Measurements from ENCODE around the gene DDX3X. TPM values are rescaled to one million over a fixed set of nuclear protein-coding genes. Genes with fewer than 3 reads are reported as not detected.

The DDX3X gene
- total and polyA plus RNA-seq, 9 of the 15 experiments (the other 6 are each of a cell fraction or from before 2014, with no cell fraction given), result 51.3 to 232 (median 138) TPM

DNA sequence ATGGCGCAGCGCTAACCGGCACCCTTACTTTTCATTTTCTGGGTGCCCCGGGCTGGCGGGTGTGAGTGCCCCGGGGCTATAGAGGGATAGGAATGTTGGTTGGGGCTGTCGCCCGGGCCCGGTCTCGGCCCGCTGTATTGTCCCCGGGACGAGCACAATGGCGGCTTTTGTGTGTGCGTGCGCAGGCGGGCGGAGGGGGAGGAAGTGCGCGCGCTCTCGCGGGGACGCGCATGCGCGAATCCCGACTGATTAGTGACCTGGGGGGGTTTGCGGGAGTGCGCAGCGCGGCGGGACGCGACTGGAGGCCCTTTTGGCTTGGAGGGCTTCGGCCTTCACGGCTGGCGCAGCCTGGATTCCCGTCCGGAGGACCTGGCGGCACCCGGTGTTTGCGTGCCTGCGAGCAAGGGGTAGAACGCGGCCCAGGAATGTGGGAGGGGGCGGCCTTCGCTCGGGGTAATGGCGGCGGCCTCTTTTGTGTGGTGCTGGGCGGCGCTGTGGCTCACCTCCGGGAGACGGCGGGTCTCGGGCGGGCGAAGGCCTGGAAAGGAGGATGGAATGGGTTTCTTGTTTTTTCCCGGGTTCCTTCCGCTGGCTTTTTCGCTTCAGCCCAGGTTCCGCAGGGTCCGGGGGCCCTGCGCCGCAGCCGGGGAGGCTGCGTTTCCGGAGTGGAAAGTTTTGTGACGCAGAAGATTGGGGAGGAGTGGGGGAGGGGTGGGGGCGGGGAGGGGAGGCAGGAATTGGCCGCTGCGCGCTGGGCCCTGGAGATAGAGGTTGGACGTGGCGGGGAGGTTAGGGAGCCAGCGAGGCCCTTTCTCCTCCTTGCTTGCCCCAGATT, 618 bp downstream of the DDX3X start (continued):
- TF ChIP-seq, protein P1, sequence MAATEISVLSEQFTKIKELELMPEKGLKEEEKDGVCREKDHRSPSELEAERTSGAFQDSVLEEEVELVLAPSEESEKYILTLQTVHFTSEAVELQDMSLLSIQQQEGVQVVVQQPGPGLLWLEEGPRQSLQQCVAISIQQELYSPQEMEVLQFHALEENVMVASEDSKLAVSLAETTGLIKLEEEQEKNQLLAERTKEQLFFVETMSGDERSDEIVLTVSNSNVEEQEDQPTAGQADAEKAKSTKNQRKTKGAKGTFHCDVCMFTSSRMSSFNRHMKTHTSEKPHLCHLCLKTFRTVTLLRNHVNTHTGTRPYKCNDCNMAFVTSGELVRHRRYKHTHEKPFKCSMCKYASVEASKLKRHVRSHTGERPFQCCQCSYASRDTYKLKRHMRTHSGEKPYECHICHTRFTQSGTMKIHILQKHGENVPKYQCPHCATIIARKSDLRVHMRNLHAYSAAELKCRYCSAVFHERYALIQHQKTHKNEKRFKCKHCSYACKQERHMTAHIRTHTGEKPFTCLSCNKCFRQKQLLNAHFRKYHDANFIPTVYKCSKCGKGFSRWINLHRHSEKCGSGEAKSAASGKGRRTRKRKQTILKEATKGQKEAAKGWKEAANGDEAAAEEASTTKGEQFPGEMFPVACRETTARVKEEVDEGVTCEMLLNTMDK (IDR thresholded peaks at IDR 0.05; ENCODE audit: borderline replicate concordance, insufficient read depth, low read depth, low read length, poor library complexity, severe bottlenecking), result no peak
- TF ChIP-seq ZNF124 (CRISPR knock-in tag; IDR thresholded peaks at IDR 0.05) (no peak), GABPA (tag; conservative IDR thresholded peaks at IDR 0.05; ENCODE audit: low read depth) (peak; percentile 79), HSF4 (CRISPR knock-in tag; IDR thresholded peaks at IDR 0.05; ENCODE audit: borderline replicate concordance) (no peak), HDAC1 (IDR thresholded peaks at IDR 0.05) (no peak), TRIM24 (IDR thresholded peaks at IDR 0.05) (no peak), TCF7 (IDR thresholded peaks at IDR 0.05; ENCODE audit: borderline replicate concordance) (no peak), RBM14 (IDR thresholded peaks at IDR 0.05; ENCODE audit: borderline replicate concordance, insufficient read depth, low read depth, low read length) (no peak), EZH2 (IDR thresholded peaks at IDR 0.05; ENCODE audit: borderline replicate concordance, low read depth, low read length) (no peak), MED1 (CRISPR knock-in tag; IDR thresholded peaks at IDR 0.05; ENCODE audit: borderline replicate concordance) (no peak), TAF15 (IDR thresholded peaks at IDR 0.05; ENCODE audit: low read depth, low read length) (no peak), GABPB1 (CRISPR knock-in tag; IDR thresholded peaks at IDR 0.05) (no peak), ZNF507 (tag; conservative IDR thresholded peaks at IDR 0.05) (no peak)
- TF ChIP-seq, protein P2, sequence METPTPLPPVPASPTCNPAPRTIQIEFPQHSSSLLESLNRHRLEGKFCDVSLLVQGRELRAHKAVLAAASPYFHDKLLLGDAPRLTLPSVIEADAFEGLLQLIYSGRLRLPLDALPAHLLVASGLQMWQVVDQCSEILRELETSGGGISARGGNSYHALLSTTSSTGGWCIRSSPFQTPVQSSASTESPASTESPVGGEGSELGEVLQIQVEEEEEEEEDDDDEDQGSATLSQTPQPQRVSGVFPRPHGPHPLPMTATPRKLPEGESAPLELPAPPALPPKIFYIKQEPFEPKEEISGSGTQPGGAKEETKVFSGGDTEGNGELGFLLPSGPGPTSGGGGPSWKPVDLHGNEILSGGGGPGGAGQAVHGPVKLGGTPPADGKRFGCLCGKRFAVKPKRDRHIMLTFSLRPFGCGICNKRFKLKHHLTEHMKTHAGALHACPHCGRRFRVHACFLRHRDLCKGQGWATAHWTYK (CRISPR knock-in tag; IDR thresholded peaks at IDR 0.05), result peak; percentile 37; the same call in 1 of the 2 replicates
- TF ChIP-seq, protein P3, sequence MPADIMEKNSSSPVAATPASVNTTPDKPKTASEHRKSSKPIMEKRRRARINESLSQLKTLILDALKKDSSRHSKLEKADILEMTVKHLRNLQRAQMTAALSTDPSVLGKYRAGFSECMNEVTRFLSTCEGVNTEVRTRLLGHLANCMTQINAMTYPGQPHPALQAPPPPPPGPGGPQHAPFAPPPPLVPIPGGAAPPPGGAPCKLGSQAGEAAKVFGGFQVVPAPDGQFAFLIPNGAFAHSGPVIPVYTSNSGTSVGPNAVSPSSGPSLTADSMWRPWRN (IDR thresholded peaks at IDR 0.05; ENCODE audit: low read depth), result no peak
- TF ChIP-seq, protein P4, sequence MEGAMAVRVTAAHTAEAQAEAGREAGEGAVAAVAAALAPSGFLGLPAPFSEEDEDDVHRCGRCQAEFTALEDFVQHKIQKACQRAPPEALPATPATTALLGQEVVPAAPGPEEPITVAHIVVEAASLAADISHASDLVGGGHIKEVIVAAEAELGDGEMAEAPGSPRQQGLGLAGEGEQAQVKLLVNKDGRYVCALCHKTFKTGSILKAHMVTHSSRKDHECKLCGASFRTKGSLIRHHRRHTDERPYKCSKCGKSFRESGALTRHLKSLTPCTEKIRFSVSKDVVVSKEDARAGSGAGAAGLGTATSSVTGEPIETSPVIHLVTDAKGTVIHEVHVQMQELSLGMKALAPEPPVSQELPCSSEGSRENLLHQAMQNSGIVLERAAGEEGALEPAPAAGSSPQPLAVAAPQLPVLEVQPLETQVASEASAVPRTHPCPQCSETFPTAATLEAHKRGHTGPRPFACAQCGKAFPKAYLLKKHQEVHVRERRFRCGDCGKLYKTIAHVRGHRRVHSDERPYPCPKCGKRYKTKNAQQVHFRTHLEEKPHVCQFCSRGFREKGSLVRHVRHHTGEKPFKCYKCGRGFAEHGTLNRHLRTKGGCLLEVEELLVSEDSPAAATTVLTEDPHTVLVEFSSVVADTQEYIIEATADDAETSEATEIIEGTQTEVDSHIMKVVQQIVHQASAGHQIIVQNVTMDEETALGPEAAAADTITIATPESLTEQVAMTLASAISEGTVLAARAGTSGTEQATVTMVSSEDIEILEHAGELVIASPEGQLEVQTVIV (CRISPR knock-in tag; IDR thresholded peaks at IDR 0.05; ENCODE audit: borderline replicate concordance), result no peak
- TF ChIP-seq, protein P5, sequence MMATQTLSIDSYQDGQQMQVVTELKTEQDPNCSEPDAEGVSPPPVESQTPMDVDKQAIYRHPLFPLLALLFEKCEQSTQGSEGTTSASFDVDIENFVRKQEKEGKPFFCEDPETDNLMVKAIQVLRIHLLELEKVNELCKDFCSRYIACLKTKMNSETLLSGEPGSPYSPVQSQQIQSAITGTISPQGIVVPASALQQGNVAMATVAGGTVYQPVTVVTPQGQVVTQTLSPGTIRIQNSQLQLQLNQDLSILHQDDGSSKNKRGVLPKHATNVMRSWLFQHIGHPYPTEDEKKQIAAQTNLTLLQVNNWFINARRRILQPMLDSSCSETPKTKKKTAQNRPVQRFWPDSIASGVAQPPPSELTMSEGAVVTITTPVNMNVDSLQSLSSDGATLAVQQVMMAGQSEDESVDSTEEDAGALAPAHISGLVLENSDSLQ (IDR thresholded peaks at IDR 0.05), result no peak
- TF ChIP-seq, protein P6, sequence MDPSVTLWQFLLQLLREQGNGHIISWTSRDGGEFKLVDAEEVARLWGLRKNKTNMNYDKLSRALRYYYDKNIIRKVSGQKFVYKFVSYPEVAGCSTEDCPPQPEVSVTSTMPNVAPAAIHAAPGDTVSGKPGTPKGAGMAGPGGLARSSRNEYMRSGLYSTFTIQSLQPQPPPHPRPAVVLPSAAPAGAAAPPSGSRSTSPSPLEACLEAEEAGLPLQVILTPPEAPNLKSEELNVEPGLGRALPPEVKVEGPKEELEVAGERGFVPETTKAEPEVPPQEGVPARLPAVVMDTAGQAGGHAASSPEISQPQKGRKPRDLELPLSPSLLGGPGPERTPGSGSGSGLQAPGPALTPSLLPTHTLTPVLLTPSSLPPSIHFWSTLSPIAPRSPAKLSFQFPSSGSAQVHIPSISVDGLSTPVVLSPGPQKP (CRISPR knock-in tag; IDR thresholded peaks at IDR 0.05), result no peak
